GM21717 (cell line): ENCODE measurements around the gene CCDC186.

Experiments
- ATAC-seq: cut with Tn5 transposase; IDR thresholded peaks from one replicate; pipeline ENCODE4 v1.9.1; 2021; ENCODE audit warnings: mild to moderate bottlenecking, moderate library complexity; ENCODE audit not compliant: unreplicated experiment

Gene CCDC186

DNA sequence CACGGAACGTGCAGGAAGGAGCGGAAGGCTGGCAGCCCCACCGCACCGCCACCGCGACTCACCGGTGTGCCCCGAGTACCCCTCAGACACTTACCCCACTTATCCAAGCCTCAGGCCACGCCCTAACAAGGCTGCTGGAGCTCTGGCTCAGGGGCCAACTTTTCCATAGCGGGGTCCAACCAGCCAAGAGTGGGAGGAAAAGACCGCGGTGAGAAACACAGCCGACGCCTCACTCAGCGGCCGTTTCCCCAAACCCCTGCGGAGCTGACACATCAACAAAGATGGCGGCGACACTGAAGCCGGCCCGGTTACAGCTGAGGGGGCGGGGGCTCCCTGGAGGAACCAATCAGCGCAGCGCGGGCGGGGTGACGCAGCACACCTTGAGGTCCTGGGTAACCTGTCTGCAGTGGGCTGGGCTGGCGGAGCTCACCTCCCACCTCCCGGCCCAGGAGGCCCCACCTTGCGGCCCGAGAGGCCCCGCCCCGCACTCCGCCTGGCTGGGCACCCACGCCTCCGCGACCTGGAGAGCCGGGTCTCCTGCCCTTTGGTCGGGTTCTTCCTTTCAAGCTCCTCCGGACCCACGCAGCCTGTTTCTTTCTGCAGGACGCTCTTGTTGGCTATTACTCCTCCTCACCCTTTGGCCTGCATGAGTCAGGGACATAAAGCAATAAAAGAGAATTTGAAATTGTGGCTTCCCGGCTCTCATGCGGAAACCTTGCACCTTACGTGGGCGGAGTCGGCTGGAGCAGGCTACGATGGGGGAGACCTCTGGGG, at the start of gene CCDC186:
Gene CCDC186, minus strand, starts transcription at position 283 of the 774 bp plus-strand sequence. CDS start 10,935 bp downstream, outside the sequence.
- ATAC-seq = peak; percentile 99

DNA sequence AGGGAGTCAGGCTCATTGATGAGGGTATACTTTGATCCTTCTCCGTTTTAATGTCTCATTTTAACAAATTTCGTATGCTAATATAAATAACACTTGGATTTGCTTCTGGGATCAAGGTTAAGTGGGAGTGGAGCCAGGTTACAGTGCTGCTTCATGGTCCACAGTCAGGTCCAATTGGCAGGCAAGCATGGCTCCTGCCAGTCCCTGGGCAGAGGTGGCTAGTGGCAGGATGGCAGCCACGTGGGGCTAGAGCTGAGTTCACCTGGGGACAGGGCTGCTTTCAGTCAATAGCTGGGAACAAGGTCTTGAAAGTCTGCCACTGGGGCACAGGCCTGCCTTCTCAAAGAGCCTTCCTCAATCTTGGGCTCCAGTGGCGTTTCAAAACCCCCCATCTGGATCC, 49.1 kb upstream of the CCDC186 start:
- no peak for ATAC-seq

DNA sequence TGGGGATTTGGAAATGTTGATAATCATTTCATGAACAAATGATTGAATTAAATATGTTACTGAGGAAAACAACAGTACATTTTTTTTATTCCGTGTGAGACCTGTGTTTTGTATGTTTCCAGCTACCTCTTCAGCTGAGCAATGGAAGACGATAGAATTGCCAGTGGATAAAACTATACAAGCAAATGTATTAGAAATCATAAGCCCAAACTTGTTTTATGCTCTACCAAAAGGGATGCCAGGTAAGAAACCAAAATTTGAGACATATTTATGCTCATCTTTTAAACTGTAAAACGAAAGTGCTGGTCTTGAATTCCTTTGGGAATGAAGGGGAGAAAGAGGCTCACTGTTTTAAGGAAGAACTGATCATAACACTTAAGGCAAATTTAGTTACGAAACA, 47.2 kb upstream of the CCDC186 start:
- no peak for ATAC-seq

DNA sequence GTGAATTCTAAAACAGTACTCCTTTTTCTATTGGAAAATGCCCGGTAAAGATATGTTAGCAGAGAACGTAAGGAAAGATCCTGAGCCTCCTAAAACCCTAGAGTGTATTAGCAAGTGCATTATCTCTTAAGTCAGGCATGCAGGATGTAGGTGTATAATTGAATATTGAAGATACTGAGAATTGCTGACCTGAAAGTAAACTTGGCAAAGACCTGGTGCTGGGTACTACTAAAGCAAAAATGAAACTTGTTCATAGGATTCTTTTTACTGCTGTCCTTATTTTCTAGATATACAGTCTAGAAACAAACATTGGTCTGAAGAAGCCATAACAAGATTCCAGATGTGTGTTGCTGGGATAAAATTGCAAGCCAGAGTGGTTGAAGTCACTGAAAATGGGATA, 46.3 kb upstream of the CCDC186 start:
- no peak for ATAC-seq

DNA sequence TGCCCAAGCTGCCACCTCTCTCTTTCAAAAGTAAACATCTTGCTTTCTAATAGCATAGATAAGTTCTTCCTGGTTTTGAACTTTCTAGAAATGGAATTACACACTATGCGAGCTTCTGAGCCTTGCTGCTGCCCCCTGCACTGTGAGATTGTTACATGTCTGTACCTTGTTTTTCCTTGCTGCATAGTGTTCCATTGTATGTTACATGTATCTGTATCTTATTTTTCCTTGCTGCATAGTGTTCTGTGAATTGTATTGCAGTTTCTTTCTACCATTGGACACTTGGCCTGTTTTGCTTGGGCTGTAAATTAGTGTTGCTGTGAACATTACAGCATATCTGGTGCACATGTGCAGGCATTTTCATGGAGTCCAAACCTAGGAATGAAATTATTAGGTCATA, 41.0 kb upstream of the CCDC186 start:
- no peak for ATAC-seq

DNA sequence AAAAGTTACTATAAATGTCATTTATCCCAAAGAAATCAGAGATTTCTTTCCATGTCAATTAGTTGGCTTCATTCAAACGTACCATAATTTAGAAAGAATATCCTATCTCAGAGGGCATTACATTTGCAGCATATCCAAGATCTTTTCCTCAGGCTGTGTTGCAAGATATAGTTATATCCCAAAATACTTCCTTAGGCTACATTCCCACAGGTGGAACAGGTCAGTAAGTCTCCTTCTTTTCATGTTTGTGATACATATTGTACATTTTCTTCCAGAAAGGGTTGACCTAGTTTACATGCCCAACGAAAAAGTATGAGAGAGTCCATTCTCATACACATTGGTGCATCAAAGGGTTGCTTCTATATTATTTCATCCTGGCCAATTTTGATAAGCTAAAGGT, 38.1 kb upstream of the CCDC186 start:
- ATAC-seq = no peak

DNA sequence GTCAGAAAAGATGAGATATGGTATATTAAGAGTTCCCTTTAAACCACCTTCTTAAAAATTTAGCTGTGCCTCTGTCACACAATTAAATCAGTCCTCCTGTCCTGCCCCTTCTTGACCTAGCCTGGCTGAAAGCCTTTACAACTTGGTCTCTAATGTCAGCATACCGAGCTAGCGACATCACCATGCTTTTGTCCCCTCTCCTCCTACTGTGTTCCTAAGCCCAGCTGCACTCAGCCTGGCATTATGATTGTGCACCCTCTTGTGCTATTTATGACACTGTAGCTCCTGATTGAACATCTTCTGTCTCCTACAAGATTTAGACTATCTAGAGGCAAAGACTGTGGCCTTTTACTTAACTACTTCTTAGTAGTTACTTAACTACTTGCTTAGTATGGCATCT, 34.3 kb upstream of the CCDC186 start:
- ATAC-seq = no peak

DNA sequence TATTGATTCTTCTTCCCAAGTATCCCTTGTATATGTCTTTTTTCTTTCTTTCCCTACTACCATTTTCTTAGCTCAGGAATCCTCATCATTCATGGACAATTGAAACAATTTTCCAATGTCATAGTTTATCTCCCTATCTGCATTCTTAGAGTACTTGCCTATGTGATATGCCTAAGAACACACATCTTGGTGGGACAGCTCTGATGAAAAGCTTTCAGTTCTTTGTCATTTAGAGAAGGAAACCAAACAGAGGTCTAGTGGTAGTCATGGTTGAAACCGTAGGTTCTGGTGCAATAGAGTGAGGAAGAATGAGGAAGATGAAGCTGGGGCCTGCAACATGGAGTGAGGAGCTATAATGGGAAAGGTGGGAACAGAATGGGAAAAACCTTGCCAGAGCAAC, 33.3 kb upstream of the CCDC186 start:
- no peak for ATAC-seq

DNA sequence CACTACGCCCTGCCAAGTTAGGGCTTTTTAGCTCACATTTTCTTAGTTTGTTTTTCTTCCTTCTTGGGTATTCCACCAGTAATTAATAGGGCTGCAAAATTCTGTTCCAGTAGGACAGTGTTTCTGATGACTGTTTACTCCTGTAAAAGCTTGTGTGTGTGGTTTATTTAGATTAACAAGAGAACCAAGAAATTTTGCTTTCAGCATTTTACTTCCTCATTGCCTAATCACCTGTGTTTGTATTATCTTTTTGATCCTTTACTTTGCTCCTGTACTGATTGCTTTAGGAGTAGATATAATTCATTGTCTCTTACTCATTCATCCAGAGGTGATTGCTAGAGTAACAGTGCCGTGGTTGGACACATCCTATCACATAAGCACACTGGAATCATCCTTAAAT, 32.9 kb upstream of the CCDC186 start:
- no peak for ATAC-seq

DNA sequence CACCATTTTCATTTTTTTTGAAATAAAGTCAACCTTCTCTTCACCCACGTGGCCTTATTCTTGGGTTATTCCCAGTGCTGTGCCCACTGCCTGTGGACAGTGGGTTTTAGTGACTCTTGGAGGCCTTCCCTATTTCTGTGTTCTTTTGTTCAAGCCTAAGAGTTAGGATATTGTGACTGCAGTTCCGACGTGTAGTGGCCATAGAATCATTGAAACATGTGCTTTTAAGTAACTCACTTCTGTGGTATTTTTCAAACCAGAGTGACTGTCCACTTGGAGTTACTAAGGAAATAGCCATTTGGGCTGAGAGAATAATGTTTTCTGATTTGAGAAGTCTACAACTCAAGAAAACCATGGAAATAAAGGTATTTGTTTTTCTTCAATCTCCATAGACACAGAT, 28.8 kb upstream of the CCDC186 start:
- ATAC-seq = no peak

DNA sequence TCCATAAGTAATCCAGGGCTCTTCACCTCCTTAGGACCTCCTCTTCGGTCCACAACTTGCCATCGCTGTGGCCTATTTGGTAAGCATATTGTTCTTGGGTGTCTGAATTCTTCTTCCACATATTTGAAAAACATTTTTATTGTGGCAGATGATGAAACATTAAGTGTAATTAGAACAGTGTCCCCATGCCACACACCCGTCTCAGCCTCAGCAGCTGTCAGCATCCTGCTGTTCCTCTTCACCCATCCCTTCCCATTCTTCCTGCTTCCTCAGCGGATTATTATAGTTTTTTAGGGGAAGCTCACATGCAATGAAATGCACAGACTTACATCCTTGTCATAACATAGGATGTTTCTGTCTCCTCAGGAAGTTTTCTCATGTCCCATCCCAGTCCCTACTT, 25.2 kb upstream of the CCDC186 start:
- no peak for ATAC-seq

DNA sequence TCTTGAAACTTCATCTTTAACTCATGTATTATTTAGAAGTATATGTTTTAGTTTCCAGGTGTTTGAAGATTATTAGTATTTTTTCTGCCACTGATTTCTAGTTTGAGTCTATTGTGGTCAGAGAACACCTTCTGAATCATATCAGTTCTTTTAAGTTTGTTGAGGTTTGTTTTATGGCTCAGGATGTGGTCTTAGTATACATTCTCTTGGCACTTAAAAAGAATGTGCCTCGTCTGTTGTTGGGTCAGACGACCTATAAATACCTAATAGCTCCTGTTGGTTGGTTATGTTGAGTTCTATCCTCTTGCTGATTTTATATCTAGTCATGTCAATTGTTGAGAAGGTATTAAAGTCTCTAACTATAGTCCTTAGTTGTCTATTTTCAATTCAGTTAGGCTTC, 21.1 kb upstream of the CCDC186 start:
- ATAC-seq = peak; percentile 94

DNA sequence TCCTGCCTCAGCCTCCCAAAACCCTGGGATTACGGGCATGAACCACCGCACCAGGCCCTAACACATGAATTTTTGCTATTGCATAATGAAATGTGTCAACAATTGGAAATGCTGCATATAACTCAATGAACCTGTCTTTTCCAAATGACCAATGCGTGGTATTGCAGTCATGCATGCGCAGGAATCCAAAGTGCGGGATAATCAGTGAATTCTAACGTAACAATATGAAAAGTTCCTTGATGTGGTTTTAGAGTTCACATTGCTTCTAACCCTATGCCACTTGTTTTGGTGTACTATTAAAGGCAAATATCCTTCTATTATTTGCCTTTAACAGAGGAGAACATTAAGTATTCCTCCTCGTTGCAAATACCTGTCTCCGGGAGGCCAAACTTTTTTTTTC, 15.7 kb upstream of the CCDC186 start:
- no peak for ATAC-seq

DNA sequence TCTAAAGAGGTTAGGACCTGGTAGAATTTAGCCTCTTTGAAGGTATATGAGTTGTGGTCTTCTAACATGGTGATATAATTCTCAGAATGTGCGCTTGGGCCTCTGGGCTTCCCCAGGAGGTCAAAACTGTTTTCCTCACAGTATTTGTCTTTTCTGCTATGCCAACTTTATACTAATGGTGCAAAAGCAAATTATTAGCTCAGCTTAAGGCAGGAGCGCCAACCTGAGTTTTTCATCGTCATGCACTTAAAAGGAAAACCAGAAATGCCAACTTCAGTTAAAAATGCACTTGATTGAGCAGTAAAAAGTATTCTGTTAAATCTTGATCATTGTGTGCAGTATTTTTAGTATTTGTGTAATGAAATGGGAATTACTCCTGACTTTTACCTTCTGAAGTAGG, 14.9 kb upstream of the CCDC186 start:
- no peak for ATAC-seq

DNA sequence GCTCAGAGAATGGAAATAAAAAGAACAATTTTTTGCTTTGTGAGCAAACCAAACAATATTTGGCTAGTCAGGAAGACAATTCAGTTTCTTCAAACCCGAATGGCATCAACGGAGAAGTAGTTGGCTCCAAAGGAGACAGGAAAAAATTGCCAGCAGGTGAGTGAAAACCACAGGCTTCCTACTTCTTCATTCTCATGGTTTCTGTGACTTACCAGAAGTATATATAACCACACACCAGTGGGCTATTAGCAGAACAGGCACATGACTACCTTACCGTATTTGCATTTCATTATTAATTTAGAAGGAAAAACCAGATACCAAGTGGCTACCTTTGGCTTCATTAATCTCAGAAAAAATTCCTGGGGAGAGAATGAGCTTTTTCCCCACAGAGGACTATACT, 14.0 kb upstream of the CCDC186 start:
- ATAC-seq = peak; percentile 86

DNA sequence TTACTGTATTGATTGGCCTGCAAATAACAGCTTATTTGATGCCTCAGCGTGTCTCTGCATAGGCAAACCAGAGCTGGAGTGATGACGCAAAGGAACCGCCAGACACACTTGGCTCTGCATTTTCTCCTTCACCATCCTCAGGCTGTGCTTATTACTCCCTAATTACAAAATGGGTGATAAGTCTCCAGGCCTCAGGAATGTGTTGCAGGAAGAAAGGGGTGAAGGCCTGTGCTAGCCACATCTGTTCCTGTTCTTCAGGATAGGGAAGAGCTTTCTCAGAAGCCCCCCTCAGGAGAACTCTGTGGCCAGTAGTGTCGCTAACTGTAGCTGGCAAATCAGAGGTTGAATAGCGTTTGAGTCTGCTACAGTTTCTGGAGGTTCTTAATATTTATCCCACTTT, 10.3 kb upstream of the CCDC186 start:
- no peak for ATAC-seq

DNA sequence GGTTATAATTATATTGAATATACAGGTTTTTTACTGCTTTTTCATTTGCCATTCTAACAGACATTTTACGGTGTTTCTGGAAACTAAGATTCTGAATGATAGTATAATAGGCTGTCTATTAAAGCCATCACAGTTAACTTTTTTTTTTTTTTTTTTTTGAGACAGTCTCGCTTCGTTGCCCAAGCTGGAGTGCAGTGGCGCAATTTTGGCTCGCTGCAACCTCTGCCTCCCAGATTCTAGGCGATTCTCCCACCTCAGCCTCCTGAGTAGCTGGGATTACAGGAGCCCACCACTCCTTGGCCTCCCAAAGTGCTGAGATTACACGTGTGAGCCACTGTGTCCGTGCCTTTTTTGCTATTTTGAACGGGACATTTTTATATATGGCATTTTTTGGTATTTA, 9.6 kb upstream of the CCDC186 start:
- ATAC-seq = no peak

DNA sequence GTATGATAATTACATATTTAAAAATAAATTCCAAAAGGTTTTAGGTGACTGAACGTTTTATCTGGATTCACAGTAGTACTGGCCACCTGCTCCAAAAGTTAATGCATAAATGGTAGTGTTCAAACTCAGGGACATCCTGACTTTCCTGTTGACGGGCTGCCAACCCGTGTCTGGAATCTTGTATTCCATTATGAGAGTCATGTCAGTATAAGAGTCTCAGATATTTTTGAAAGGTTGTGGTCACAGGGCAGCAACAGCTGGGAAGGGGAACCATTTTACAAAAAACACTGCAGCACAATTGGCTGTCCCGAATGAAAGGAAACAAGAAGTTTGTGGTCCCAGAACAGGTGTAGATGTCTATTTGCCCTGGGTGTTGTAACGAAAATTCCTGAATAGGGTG, 8.0 kb upstream of the CCDC186 start:
- ATAC-seq = no peak

DNA sequence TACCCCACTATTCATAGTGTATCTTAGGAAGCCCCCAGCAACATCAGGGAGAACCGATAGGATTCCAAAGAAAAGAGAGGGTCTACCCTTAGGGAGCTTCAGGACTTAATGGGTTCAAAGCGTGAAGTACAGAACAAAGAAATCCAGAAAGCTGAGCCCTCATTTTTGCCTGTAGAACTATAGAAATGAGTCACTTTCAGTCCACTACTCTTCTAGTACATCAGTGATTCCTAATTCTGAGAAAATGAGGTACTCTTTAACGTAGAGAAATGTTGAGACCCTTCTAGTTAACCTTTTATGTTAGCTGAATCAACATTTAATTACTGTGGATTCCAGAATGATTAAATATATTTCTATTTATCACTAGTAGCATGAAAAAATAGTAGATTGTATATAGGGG, 6.9 kb upstream of the CCDC186 start:
- no peak for ATAC-seq

DNA sequence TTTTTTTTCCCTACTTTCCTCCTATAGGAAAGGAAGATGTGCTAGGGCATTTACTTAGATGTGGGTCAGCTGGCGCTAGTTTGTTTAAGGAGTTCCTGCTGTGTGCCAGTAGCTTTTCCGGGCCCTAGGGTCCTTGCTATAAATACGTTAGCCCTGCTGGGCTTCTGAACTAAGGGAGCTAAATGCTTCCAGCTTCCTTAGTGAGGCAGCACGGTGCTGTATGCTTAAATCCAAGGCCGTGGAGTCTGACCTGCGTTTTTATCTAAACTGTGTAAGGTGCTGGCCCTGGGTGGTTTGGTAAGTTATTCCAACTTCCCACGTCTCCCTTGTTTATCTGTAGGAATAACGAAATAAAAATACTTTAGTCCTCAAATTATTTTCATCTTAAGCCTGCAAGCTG, 5.7 kb upstream of the CCDC186 start:
- no peak for ATAC-seq

DNA sequence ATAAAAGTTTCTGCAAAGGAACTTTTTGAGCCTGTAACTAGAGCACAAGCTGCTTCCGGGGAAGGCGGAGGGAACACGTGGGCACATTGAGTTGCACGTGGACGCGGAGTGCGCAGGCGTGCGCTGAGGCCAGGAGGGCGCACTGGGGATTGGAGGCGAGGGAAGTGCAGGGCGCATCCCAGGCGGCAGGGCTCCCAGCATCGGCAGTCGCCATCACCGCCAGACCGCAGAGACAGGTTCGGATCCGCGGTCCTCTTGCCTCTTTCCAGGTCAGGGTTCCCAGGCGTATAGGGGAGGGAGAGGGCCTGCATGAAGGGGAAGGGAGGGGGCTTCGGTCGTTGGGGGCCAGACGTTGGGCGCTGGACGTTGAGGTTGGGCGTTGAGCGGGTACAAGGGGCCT, 5.1 kb upstream of the CCDC186 start, which contains the start of gene TDRD1:
Gene TDRD1, plus strand, starts transcription at position 206 of the 400 bp plus-strand sequence. CDS start 8,479 bp downstream, outside the sequence.
- no peak for ATAC-seq

DNA sequence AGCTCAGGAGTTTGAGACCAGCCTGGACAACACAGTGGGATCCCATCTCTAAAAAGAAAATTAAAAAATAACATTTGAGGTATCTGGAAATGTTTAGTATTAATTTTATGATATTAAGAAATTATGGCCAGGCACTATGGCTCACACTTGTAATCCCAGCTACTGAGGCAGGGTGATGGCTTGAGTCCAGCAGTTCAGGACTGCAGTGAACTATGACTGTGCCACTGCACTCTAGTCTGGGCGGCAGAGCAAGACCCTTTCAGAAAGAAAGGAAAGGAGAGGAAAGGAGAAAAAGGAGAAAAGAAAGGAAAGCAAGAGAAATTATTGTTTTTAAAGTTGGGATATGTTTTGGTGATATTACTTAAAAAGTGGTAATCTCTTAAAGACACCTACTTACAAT, 2.5 kb upstream of the CCDC186 start:
- no peak for ATAC-seq

DNA sequence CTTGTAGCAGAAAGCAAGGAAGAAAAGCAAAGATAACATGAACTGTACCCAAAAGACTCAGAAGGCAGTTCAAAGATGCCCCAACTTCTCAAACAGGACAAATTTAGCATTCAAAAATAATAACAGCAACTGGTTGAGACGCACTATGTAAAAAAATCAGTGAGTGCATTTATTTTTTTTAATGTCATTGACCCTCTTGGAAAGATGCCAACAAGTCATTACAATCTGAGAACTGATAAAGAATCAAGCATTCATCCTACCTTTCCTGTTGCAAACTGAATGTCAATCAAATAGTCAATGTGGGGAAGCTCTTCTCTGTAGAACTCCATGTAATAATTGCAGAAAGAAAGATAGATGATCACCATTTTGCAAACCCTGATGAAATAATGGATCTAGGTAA, 1.7 kb upstream of the CCDC186 start:
- no peak for ATAC-seq
